ENCODE data around the gene QRFP. TPM values are rescaled to one million over a fixed set of nuclear protein-coding genes. Genes with fewer than 3 reads are reported as not detected.

QRFP gene
- polyA plus RNA-seq, 2 of the 4 experiments (the other 2 are of a cell fraction), result not detected

GRCh38 chr9:130938184-130938651 is 41.6 kb upstream of the QRFP start:
- peaks cover 49% of the 10 kb centered on the region for H3K4me1 ChIP-seq

GRCh38 chr9:130937146-130938076 is 40.8 kb upstream of the QRFP start:
- CTCF ChIA-PET, result interaction anchor here (0.9 to 7.0 kb wide), 9 partner anchors 19 to 236 kb away, joined by 3 to 49 read pairs (median 6); no protein-coding TSS in a partner anchor
- peak overlapping the region; percentile 63; the same call in 2 of the 3 replicates for H3K4me3 ChIP-seq
- TF ChIP-seq EP300 (IDR thresholded peaks at IDR 0.05) (no peak), GATA3 (IDR thresholded peaks at IDR 0.05; ENCODE audit: borderline replicate concordance) (no peak), POLR2AphosphoS2 (conservative IDR thresholded peaks at IDR 0.05; ENCODE audit: low read length) (no peak), POLR2A (IDR thresholded peaks at IDR 0.05; ENCODE audit: low read length) (no peak), NR3C1 (IDR thresholded peaks at IDR 0.05) (no peak), KDM1A (IDR thresholded peaks at IDR 0.05; ENCODE audit: low read depth) (peak; percentile 39; the same call in 1 of the 2 replicates), FOSL2 (IDR thresholded peaks at IDR 0.05) (no peak), FOSL2 (CRISPR knock-in tag; IDR thresholded peaks at IDR 0.05) (peak; percentile 31), TP53 (CRISPR knock-in tag; IDR thresholded peaks at IDR 0.05) (no peak), JUNB (IDR thresholded peaks at IDR 0.05) (no peak), EHF (CRISPR knock-in tag; IDR thresholded peaks at IDR 0.05) (no peak), HOXB5 (CRISPR knock-in tag; IDR thresholded peaks at IDR 0.05) (no peak), SREBF2 (IDR thresholded peaks at IDR 0.05) (no peak), ZFP36 (IDR thresholded peaks at IDR 0.05; ENCODE audit: borderline replicate concordance, partially characterized antibody) (peak; percentile 60), HMGXB4 (CRISPR knock-in tag; IDR thresholded peaks at IDR 0.05; ENCODE audit: borderline replicate concordance) (no peak), HEYL (CRISPR knock-in tag; IDR thresholded peaks at IDR 0.05) (no peak), HOXB13 (CRISPR knock-in tag; IDR thresholded peaks at IDR 0.05; ENCODE audit: low read depth) (no peak), BHLHE40 (IDR thresholded peaks at IDR 0.05; ENCODE audit: low read depth, low read length) (no peak), CBX2 (IDR thresholded peaks at IDR 0.05; ENCODE audit: borderline replicate concordance, low read depth) (no peak), CHD4 (IDR thresholded peaks at IDR 0.05; ENCODE audit: borderline replicate concordance) (no peak), RARB (CRISPR knock-in tag; IDR thresholded peaks at IDR 0.05) (no peak), RAD21 (conservative IDR thresholded peaks at IDR 0.05 in 1 of 2, IDR thresholded peaks at IDR 0.05 in 1 of 2) (no peak), BCL3 (IDR thresholded peaks at IDR 0.05) (no peak), ELK1 (IDR thresholded peaks at IDR 0.05; ENCODE audit: low read depth, low read length) (no peak), NPAS2 (CRISPR knock-in tag; IDR thresholded peaks at IDR 0.05; ENCODE audit: borderline replicate concordance) (no peak)
- ATAC-seq (no peak), FAIRE-seq (no peak), DNase-seq (ENCODE audit: low read depth in 1 of 2, low spot score in 1 of 2) (no peak)
- H3K27ac ChIP-seq, result peak overlapping the region; percentile 24 to 90; a peak in 4 of 6 replicates
- H3K4me2 ChIP-seq, result peak overlapping the region; percentile 94
- WGBS (ENCODE audit: missing lambda C conversion rate), result 87% methylated on average over 23 of the region's 23 CpGs
- no peaks in the 10 kb centered on the region for H3K9me3 ChIP-seq
- POLR2A ChIA-PET, result no interaction called here
- H3K4me1 ChIP-seq, result peaks cover 57% of the 10 kb centered on the region

More at GRCh38 chr9:130938184-130938651, 41.6 kb upstream of the QRFP start:
- Histone ChIP-seq H3K9me3 (no peaks in the 10 kb centered on the region), H3K4me3 (peak overlapping the region; percentile 63), H3K4me2 (peak overlapping the region; percentile 94), H3K27ac (peak overlapping the region; percentile 78 to 90)
- POLR2A ChIA-PET, result no interaction called here
- FAIRE-seq (no peak), DNase-seq (ENCODE audit: low read depth in 1 of 2, low spot score in 1 of 2) (no peak), ATAC-seq (no peak)
- 51% methylated on average over 14 of the region's 52 CpGs for WGBS (ENCODE audit: missing lambda C conversion rate)
- TF ChIP-seq MAX (IDR thresholded peaks at IDR 0.05) (0 out of 2 replicates have a peak, but pooled peaks have one; percentile 10), JUNB (IDR thresholded peaks at IDR 0.05) (no peak), E2F6 (IDR thresholded peaks at IDR 0.05; ENCODE audit: borderline replicate concordance, low read depth) (no peak)
- CTCF ChIA-PET, result no interaction called here

Data from A549 (cell line).